NCI-H128 (cell line): Measurements from ENCODE around the gene HGF.

Source experiments
- DNase-seq: peaks from one replicate; lab custom pipeline; 2025; ENCODE audit not compliant: unreplicated experiment; lab: John Stamatoyannopoulos, UW

The HGF gene

GRCh38 chr7:81776948-81777630, 7.2 kb upstream of the HGF start:
- DNase-seq: no peak

GRCh38 chr7:81776161-81776560, 6.3 kb upstream of the HGF start:
- no peak for DNase-seq

GRCh38 chr7:81775560-81775959, 5.7 kb upstream of the HGF start:
- no peak for DNase-seq

- DNase-seq: no peak
These were observed 4.7 kb upstream of the HGF start for GRCh38 chr7:81774551-81774950.

- no peak for DNase-seq
These were observed 929 bp upstream of the HGF start for GRCh38 chr7:81770728-81771223.

- DNase-seq: no peak
These were observed 682 bp downstream of the HGF start for GRCh38 chr7:81768951-81769778.

GRCh38 chr7:81767926-81768325, 1.9 kb downstream of the HGF start:
- no peak for DNase-seq

GRCh38 chr7:81761821-81762220, 8.0 kb downstream of the HGF start:
- no peak for DNase-seq

GRCh38 chr7:81761031-81761430, 8.8 kb downstream of the HGF start:
- DNase-seq: no peak

GRCh38 chr7:81754918-81755696, 14.7 kb downstream of the HGF start:
- no peak for DNase-seq

GRCh38 chr7:81753392-81753791, 16.5 kb downstream of the HGF start:
- no peak for DNase-seq

- no peak for DNase-seq
These were observed 17.5 kb downstream of the HGF start for GRCh38 chr7:81752318-81752714.

GRCh38 chr7:81751619-81752317, 18.1 kb downstream of the HGF start:
- no peak for DNase-seq

GRCh38 chr7:81745637-81746036, 24.2 kb downstream of the HGF start:
- DNase-seq: no peak

- no peak for DNase-seq
These were observed 25.5 kb downstream of the HGF start for GRCh38 chr7:81744389-81744788.

GRCh38 chr7:81743665-81744064, 26.2 kb downstream of the HGF start:
- DNase-seq: no peak

- DNase-seq: no peak
These were observed 26.6 kb downstream of the HGF start for GRCh38 chr7:81743201-81743600.

GRCh38 chr7:81740403-81740802, 29.4 kb downstream of the HGF start:
- DNase-seq: no peak

- no peak for DNase-seq
These were observed 33.8 kb downstream of the HGF start for GRCh38 chr7:81736091-81736490.

GRCh38 chr7:81725812-81726127, 44.1 kb downstream of the HGF start:
- DNase-seq: no peak
